GM13977 (cell line): ENCODE results near the gene C14orf39.

ENCODE experiments used
- DNase-seq: peaks from one replicate; pipeline ENCODE4 v3.0.0; 2012; ENCODE audit warnings: low spot score
- in situ Hi-C: fragments of 300-500 bp; cut with MboI; formaldehyde crosslinking; loops from one replicate; pipeline ENCODE4 v1.12.0; 2022; ENCODE audit warnings: low sequenced_read_pairs, low pct_unique_long_range_greater_than_20kb, mixed read lengths, inconsistent platforms; ENCODE audit not compliant: unreplicated experiment
- TF ChIP-seq, protein P1 (sequence below): IDR thresholded peaks from 2 replicates; pipeline ENCODE4 v1.5.1; 2012; ENCODE audit warnings: mild to moderate bottlenecking, control low read depth; ENCODE audit not compliant: insufficient read depth; ENCODE audit errors: extremely low read depth, missing control alignments

Gene C14orf39

DNA sequence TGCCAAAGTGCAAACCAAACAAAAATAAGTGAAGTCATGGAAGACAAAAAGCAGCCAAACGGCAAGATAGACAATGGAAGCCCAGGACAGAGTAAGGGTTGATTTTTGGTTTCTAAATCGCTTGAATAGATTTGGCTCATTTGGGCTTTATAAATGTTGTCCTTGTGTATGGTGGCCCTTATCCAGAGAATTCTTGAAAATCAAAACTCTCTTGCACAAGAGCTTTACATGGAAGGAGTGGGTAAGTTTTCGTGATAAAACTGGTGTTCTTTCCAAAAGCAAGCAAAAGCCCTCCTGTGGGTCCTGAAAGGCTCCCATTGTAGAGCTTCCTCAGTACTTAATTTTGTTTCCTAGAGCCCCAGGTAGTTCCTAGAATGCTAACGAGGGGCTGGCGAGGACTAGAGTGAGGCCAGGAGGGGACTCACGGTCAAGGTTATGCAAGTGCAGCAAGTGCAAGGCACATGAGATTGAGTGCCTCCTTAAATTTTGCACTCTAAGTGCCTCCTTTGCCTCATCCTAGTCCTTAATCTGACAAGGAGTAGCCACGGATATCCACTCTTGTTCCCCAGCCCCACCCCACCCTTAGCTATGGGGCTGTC lies 27.2 kb upstream of the C14orf39 start:
- TF ChIP-seq, protein P1, sequence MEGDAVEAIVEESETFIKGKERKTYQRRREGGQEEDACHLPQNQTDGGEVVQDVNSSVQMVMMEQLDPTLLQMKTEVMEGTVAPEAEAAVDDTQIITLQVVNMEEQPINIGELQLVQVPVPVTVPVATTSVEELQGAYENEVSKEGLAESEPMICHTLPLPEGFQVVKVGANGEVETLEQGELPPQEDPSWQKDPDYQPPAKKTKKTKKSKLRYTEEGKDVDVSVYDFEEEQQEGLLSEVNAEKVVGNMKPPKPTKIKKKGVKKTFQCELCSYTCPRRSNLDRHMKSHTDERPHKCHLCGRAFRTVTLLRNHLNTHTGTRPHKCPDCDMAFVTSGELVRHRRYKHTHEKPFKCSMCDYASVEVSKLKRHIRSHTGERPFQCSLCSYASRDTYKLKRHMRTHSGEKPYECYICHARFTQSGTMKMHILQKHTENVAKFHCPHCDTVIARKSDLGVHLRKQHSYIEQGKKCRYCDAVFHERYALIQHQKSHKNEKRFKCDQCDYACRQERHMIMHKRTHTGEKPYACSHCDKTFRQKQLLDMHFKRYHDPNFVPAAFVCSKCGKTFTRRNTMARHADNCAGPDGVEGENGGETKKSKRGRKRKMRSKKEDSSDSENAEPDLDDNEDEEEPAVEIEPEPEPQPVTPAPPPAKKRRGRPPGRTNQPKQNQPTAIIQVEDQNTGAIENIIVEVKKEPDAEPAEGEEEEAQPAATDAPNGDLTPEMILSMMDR: no peak
- in situ Hi-C loops: no loop called here
- no peak for DNase-seq

DNA sequence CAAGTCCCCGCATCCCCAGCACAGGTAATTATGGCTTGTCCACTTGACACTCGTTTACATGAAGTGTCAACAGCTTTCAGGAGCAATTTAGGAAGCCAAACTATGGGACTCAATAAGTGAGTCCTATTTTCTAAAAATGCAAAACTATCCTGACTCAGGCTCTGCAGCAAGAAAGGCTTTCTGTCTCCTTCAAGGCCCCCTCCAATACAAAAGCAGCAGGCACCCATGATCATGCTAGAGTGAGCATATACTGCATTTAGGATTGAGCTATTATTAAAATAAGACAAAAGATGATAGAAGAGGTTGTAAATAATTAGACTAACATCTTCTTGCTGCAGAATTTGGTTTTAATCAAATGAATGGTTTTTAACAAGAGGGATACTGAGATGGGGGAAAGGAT lies 26.3 kb upstream of the C14orf39 start:
- no peak for DNase-seq
- TF ChIP-seq, protein P1: no peak
- in situ Hi-C loops: no loop called here

DNA sequence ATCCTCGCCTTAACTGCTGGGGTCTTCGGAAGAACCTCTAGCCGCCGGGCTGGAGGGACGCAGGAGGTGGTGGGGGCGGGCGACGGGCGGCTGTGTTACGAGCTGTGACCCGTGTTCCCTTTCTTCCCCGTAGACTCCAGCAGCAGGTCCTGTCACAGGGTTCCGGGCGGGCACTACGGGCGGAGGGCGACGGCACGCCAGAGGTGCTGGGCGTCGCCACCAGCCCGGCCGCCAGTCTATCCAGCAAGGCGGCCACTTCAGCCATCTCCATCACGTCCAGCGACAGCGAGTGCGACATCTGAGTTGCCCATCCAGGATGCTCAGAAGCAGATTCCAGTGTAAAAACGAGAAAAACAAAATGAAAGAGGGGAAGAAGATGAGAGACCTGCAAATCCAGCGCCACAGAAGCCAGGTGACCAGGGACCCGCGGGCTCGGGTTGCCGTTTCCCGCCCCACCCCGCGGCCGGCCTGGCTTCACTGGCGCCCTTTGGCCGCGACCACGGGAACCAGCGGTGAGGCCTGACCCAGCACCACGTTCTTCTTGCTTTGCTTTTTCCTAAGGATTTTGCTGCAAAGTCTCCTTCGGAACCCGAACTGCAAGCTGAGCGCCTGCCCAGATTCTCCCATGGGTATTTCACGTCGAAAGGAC lies 25.2 kb upstream of the C14orf39 start:
- TF ChIP-seq, protein P1: no peak
- in situ Hi-C loops: no loop called here
- no peak for DNase-seq

DNA sequence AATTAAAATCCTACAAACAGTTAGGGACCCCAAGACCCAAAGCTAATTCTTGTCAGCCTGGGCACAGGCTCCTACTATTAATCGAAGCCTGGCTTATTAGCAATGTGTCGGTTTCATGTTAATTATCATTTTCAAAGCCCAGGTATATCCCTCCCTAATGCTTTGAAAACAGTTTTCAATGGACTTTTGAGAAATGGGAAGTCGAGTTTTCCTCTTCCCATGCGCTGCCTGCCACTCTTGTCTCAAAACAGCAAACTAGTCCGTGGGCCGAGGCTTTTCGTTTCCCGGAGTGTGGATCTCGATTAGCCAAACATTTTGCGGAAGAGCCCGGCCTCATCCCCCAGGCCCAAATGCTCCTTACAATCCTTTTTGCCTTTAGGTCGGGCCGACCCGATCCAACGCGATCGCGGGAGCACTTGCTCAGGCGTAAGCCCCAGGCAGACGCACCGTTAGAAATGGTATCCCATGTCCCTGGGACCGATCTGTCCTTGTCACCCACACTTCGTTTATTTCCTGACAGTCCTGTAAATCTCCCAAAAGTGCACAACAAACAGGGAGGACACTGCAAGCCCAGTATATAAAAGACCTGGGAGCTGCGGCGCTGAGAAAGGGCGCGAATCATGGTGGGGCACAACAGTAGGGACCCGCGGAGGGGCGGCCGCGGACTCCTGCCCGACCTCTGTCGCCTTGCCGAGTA lies 24.5 kb upstream of the C14orf39 start:
- DNase-seq: no peak
- in situ Hi-C loops: no loop called here
- TF ChIP-seq, protein P1: no peak

DNA sequence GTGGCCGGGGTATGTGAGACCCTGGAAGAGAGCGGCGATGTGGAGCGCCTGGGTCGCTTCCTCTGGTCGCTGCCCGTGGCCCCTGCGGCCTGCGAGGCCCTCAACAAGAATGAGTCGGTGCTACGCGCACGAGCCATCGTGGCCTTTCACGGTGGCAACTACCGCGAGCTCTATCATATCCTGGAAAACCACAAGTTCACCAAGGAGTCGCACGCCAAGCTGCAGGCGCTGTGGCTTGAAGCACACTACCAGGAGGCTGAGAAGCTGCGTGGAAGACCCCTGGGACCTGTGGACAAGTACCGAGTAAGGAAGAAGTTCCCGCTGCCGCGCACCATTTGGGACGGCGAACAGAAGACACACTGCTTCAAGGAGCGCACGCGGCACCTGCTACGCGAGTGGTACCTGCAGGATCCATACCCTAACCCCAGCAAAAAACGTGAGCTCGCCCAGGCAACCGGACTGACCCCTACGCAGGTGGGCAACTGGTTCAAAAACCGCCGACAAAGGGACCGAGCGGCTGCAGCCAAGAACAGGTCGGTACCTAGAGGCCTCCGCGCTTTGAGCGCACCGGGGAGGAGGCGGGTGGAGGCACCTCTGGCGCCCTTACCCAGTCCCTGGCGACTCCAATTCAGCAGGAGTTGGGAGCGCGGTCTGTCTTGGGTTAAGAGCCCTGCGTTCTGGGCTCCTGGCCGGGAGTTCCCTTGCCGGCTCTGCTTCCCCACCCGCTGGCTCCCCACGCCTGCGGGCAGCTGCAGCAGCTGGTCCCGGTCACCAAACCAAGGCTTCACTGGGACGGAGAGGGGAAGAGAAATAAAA lies 23.8 kb upstream of the C14orf39 start:
- TF ChIP-seq, protein P1: no peak
- in situ Hi-C loops: no loop called here
- DNase-seq: no peak

DNA sequence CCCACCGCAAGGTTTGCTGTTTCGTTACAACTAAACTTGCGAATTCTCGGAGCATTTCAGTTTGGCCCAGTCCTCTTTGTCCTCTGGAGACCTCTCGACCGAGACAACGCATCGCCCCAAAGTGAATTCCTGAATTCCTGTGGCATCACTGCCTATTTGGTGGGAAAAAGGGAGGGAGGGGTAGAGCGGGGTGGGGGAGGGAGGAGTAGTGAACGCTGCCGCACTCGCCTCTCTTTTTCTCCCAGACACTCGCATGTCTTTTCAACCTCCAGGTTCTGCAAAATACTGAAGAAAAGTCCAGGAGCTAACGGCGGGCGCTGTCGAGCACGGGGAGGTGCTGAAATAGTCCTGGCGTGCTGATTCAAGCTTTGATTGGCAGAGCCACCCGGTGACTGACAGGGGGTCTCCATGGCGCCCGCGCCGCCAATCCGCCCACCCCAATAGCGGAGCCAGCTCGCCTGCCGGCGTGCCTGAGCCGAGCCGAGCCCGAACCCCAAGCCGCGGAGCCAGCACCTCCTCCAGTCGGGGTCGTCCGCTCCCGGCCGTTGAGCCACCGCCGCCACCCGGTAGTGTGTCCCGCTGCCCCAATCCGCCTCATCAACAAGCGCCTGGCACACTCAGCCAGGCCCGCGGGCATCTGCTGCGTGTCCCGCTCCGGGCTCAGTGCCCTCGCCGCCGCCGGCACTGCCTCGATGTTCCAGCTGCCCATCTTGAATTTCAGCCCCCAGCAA lies 23.0 kb upstream of the C14orf39 start, which contains the start of gene SIX6:
SIX6 (plus strand) TSS at position 440 of the 731 bp plus-strand sequence; CDS start at position 693, 253 bp downstream.
- TF ChIP-seq, protein P1: no peak
- DNase-seq: no peak
- in situ Hi-C loops: no loop called here
